WTC11 (cell line): ENCODE data around the gene DENND2C.

Source experiments
- NR3C1 ChIP-seq: sonication (generic); formaldehyde crosslinking; conservative IDR thresholded peaks from 2 replicates; pipeline ENCODE4 v1.8.1; 2023; ENCODE audit warnings: low read depth, mild to moderate bottlenecking, missing genetic modification reagents
- RORB ChIP-seq: fragments of 250-450 bp; sonication (Bioruptor Pico); IDR thresholded peaks from 2 replicates; pipeline ENCODE4 v1.9.0; 2021; ENCODE audit warnings: mild to moderate bottlenecking
- TF ChIP-seq, protein P1 (sequence below): fragments of 200-600 bp; IDR thresholded peaks from 2 replicates; pipeline ENCODE4 v1.8.0; 2022; ENCODE audit warnings: antibody characterized with exemption

DNA sequence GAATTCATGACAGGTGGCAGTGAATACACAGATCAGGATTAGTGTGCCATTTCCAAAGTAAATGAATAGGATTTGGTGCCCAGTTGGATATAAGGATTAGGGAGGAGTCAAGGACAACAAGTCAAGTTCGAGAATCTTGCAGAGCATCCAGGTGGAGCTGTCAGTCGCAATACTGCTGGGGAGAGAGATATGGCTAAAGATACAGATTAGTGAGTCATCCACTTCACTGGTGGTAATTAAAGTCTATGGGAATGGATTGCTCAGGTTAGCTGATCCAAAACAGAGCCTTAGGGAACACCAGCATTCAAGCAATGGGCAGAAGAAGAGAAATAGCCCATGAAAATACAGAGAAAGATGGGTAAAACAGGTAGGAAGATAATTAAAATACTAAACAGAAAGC, 115.3 kb downstream of the DENND2C start:
- TF ChIP-seq RORB (CRISPR knock-in tag) (no peak), NR3C1 (CRISPR knock-in tag) (no peak)
- TF ChIP-seq, protein P1, sequence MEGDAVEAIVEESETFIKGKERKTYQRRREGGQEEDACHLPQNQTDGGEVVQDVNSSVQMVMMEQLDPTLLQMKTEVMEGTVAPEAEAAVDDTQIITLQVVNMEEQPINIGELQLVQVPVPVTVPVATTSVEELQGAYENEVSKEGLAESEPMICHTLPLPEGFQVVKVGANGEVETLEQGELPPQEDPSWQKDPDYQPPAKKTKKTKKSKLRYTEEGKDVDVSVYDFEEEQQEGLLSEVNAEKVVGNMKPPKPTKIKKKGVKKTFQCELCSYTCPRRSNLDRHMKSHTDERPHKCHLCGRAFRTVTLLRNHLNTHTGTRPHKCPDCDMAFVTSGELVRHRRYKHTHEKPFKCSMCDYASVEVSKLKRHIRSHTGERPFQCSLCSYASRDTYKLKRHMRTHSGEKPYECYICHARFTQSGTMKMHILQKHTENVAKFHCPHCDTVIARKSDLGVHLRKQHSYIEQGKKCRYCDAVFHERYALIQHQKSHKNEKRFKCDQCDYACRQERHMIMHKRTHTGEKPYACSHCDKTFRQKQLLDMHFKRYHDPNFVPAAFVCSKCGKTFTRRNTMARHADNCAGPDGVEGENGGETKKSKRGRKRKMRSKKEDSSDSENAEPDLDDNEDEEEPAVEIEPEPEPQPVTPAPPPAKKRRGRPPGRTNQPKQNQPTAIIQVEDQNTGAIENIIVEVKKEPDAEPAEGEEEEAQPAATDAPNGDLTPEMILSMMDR: no peak
